Measurements from ENCODE around the gene SNAPC4.

The SNAPC4 gene

GRCh38 chr9:136400038-136400834, at the start of gene SNAPC4:
TSS of gene SNAPC4 (minus strand) at chr9:136400170. CDS start at chr9:136398428, 1,742 bp downstream.
- H3K4me1 ChIP-seq (ENCODE audit: control insufficient read depth, insufficient read depth, low read length) = peaks cover 19% of the 10 kb centered on the region
- no peaks in the 10 kb centered on the region for H3K9me3 ChIP-seq (ENCODE audit: control insufficient read depth, low read length)
- H3K36me3 ChIP-seq (ENCODE audit: control insufficient read depth, insufficient read depth, low read length) = peaks cover 1% of the 10 kb centered on the region
- no peaks in the 10 kb centered on the region for H3K27me3 ChIP-seq (ENCODE audit: control insufficient read depth, insufficient read depth, low read length)
- H3K4me3 ChIP-seq (ENCODE audit: low read length) = peak within 1 kb of the TSS; percentile 46
- H3K9ac ChIP-seq (ENCODE audit: low read length) = peak within 1 kb of the TSS; percentile 58

- H3K9ac ChIP-seq (ENCODE audit: low read length) = no peak overlapping the region
- peaks cover 26% of the 10 kb centered on the region for H3K36me3 ChIP-seq (ENCODE audit: control insufficient read depth, insufficient read depth, low read length)
- no peaks in the 10 kb centered on the region for H3K27me3 ChIP-seq (ENCODE audit: control insufficient read depth, insufficient read depth, low read length)
- no peaks in the 10 kb centered on the region for H3K9me3 ChIP-seq (ENCODE audit: control insufficient read depth, low read length)
- no peaks in the 10 kb centered on the region for H3K4me1 ChIP-seq (ENCODE audit: control insufficient read depth, insufficient read depth, low read length)
- H3K4me3 ChIP-seq (ENCODE audit: low read length) = no peak overlapping the region
Measured at GRCh38 chr9:136448655-136449054, 48.7 kb upstream of the SNAPC4 start.

- peaks cover 24% of the 10 kb centered on the region for H3K36me3 ChIP-seq (ENCODE audit: control insufficient read depth, insufficient read depth, low read length)
- no peak overlapping the region for H3K4me3 ChIP-seq (ENCODE audit: low read length)
- no peaks in the 10 kb centered on the region for H3K27me3 ChIP-seq (ENCODE audit: control insufficient read depth, insufficient read depth, low read length)
- no peaks in the 10 kb centered on the region for H3K9me3 ChIP-seq (ENCODE audit: control insufficient read depth, low read length)
- no peak overlapping the region for H3K9ac ChIP-seq (ENCODE audit: low read length)
- no peaks in the 10 kb centered on the region for H3K4me1 ChIP-seq (ENCODE audit: control insufficient read depth, insufficient read depth, low read length)
Measured at GRCh38 chr9:136447173-136447778, 47.3 kb upstream of the SNAPC4 start.

- H3K36me3 ChIP-seq (ENCODE audit: control insufficient read depth, insufficient read depth, low read length) = peaks cover 34% of the 10 kb centered on the region
- no peak overlapping the region for H3K9ac ChIP-seq (ENCODE audit: low read length)
- H3K27me3 ChIP-seq (ENCODE audit: control insufficient read depth, insufficient read depth, low read length) = no peaks in the 10 kb centered on the region
- no peak overlapping the region for H3K4me3 ChIP-seq (ENCODE audit: low read length)
- no peaks in the 10 kb centered on the region for H3K9me3 ChIP-seq (ENCODE audit: control insufficient read depth, low read length)
- H3K4me1 ChIP-seq (ENCODE audit: control insufficient read depth, insufficient read depth, low read length) = no peaks in the 10 kb centered on the region
Measured at GRCh38 chr9:136445799-136446198, 45.8 kb upstream of the SNAPC4 start.

GRCh38 chr9:136444102-136444501, 44.1 kb upstream of the SNAPC4 start:
- H3K9ac ChIP-seq (ENCODE audit: low read length) = no peak overlapping the region
- H3K4me1 ChIP-seq (ENCODE audit: control insufficient read depth, insufficient read depth, low read length) = peaks cover 6% of the 10 kb centered on the region
- no peaks in the 10 kb centered on the region for H3K27me3 ChIP-seq (ENCODE audit: control insufficient read depth, insufficient read depth, low read length)
- H3K4me3 ChIP-seq (ENCODE audit: low read length) = no peak overlapping the region
- H3K9me3 ChIP-seq (ENCODE audit: control insufficient read depth, low read length) = no peaks in the 10 kb centered on the region
- peaks cover 29% of the 10 kb centered on the region for H3K36me3 ChIP-seq (ENCODE audit: control insufficient read depth, insufficient read depth, low read length)

- H3K4me3 ChIP-seq (ENCODE audit: low read length) = no peak overlapping the region
- H3K9ac ChIP-seq (ENCODE audit: low read length) = no peak overlapping the region
- H3K9me3 ChIP-seq (ENCODE audit: control insufficient read depth, low read length) = no peaks in the 10 kb centered on the region
- H3K36me3 ChIP-seq (ENCODE audit: control insufficient read depth, insufficient read depth, low read length) = peaks cover 29% of the 10 kb centered on the region
- H3K27me3 ChIP-seq (ENCODE audit: control insufficient read depth, insufficient read depth, low read length) = no peaks in the 10 kb centered on the region
- H3K4me1 ChIP-seq (ENCODE audit: control insufficient read depth, insufficient read depth, low read length) = peaks cover 10% of the 10 kb centered on the region
Measured at GRCh38 chr9:136443687-136444086, 43.7 kb upstream of the SNAPC4 start.

- H3K27me3 ChIP-seq (ENCODE audit: control insufficient read depth, insufficient read depth, low read length) = no peaks in the 10 kb centered on the region
- H3K36me3 ChIP-seq (ENCODE audit: control insufficient read depth, insufficient read depth, low read length) = peaks cover 29% of the 10 kb centered on the region
- no peak overlapping the region for H3K4me3 ChIP-seq (ENCODE audit: low read length)
- peaks cover 16% of the 10 kb centered on the region for H3K4me1 ChIP-seq (ENCODE audit: control insufficient read depth, insufficient read depth, low read length)
- no peaks in the 10 kb centered on the region for H3K9me3 ChIP-seq (ENCODE audit: control insufficient read depth, low read length)
- H3K9ac ChIP-seq (ENCODE audit: low read length) = no peak overlapping the region
Measured at GRCh38 chr9:136443087-136443486, 43.1 kb upstream of the SNAPC4 start.

- Histone ChIP-seq H3K9me3 (ENCODE audit: control insufficient read depth, low read length) (no peaks in the 10 kb centered on the region), H3K4me1 (ENCODE audit: control insufficient read depth, insufficient read depth, low read length) (peaks cover 24% of the 10 kb centered on the region), H3K27me3 (ENCODE audit: control insufficient read depth, insufficient read depth, low read length) (no peaks in the 10 kb centered on the region), H3K36me3 (ENCODE audit: control insufficient read depth, insufficient read depth, low read length) (peaks cover 25% of the 10 kb centered on the region), H3K4me3 (ENCODE audit: low read length) (no peak overlapping the region), H3K9ac (ENCODE audit: low read length) (no peak overlapping the region)
Measured at GRCh38 chr9:136442265-136442664, 42.3 kb upstream of the SNAPC4 start.

- Histone ChIP-seq H3K9ac (ENCODE audit: low read length) (no peak overlapping the region), H3K4me1 (ENCODE audit: control insufficient read depth, insufficient read depth, low read length) (peaks cover 28% of the 10 kb centered on the region), H3K4me3 (ENCODE audit: low read length) (no peak overlapping the region), H3K36me3 (ENCODE audit: control insufficient read depth, insufficient read depth, low read length) (peaks cover 20% of the 10 kb centered on the region), H3K27me3 (ENCODE audit: control insufficient read depth, insufficient read depth, low read length) (no peaks in the 10 kb centered on the region), H3K9me3 (ENCODE audit: control insufficient read depth, low read length) (no peaks in the 10 kb centered on the region)
Measured at GRCh38 chr9:136441681-136442245, 41.8 kb upstream of the SNAPC4 start.

- peaks cover 17% of the 10 kb centered on the region for H3K36me3 ChIP-seq (ENCODE audit: control insufficient read depth, insufficient read depth, low read length)
- peaks cover 28% of the 10 kb centered on the region for H3K4me1 ChIP-seq (ENCODE audit: control insufficient read depth, insufficient read depth, low read length)
- no peak overlapping the region for H3K9ac ChIP-seq (ENCODE audit: low read length)
- H3K4me3 ChIP-seq (ENCODE audit: low read length) = no peak overlapping the region
- no peaks in the 10 kb centered on the region for H3K27me3 ChIP-seq (ENCODE audit: control insufficient read depth, insufficient read depth, low read length)
- H3K9me3 ChIP-seq (ENCODE audit: control insufficient read depth, low read length) = no peaks in the 10 kb centered on the region
Measured at GRCh38 chr9:136441191-136441680, 41.3 kb upstream of the SNAPC4 start.

- Histone ChIP-seq H3K9me3 (ENCODE audit: control insufficient read depth, low read length) (no peaks in the 10 kb centered on the region), H3K9ac (ENCODE audit: low read length) (peak within 1 kb of the TSS; percentile 72), H3K4me1 (ENCODE audit: control insufficient read depth, insufficient read depth, low read length) (peaks cover 28% of the 10 kb centered on the region), H3K4me3 (ENCODE audit: low read length) (peak within 1 kb of the TSS; percentile 52), H3K27me3 (ENCODE audit: control insufficient read depth, insufficient read depth, low read length) (no peaks in the 10 kb centered on the region), H3K36me3 (ENCODE audit: control insufficient read depth, insufficient read depth, low read length) (peaks cover 17% of the 10 kb centered on the region)
Measured at GRCh38 chr9:136439481-136440408, 39.8 kb upstream of the SNAPC4 start, which contains the start of gene INPP5E. TSS of gene INPP5E (minus strand) at chr9:136439845. CDS start at chr9:136439419, 426 bp downstream.

Measured in mucosa of stomach (tissue), 1 donor.